Activated CD4-positive, alpha-beta T cell treated with anti-CD3 and anti-CD28 coated beads for 4 hours (primary cell): ENCODE results near the gene LINGO1.

Experiments used
- DNase-seq, 2 donors: peaks; one replicate each; pipeline ENCODE4 v3.0.0-alpha.2; 2020

The LINGO1 gene

DNA sequence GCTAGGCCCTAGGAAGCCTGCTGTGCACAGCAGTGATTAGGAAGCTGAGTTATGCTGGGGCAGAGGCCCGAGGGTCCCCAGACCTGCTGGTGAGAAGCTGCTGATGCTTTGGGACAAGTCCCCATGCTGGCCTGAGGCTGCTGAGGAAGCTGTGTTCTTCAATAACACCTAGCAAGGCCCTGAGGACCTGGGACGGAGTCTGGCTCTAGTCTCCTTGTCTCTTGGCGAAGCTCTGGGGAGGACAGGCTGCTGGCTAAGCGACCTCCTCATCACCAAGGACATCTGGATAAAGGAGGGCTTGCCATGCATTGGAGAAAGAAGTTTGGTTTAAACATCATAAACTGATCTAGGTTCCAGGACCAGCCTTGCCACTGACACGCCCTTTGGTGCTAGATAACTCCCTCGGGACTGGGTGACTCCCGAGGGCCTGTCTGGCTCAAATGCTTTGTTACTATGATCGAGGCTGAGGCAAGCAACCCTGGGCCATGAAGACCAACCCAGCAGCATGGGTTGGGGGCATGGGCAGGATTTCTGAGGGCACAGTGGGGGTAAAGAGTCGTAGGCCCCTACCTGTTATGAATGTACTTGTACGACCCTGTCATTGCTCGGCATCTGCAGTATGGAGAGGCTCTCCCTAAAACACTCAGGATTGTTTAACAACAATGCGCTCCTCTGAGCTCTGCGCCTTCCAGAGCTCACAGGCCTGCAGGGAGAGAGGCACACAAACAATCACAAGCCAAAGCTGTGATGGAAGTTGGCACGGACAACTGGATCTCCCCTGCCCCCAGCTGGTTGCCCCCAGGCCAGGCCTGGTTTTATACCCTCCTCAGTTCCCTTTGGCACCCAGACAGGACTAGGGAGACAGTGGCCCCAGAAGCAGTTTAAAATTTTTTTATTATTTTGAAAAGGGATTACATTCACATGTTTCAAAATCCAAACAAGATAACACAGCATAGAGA is 64.4 kb downstream of the LINGO1 start:
- DNase-seq, result no peak

- DNase-seq, result no peak
Measured at GRCh38 chr15:77567202-77567601, 65.5 kb downstream of the LINGO1 start.

DNA sequence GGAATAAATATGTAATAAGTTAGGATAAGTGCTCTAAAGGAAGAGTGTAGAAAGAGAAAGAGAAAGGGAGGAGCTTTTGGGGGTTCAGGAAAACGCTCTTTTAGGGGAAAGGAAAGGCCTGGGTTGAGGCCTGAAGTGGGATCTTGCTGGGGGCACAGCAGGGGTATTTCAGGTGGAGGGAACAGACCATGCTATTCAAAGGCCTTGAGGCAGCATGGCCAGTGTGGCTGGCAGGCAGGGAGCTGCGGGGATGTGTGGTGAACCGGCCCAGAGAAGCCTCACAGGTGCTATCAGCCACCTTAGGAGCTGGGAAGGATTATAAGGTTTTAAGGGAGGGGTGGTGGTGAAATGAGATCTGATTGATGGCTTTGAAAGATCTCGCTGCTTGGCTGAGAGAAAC is 66.6 kb downstream of the LINGO1 start:
- DNase-seq, result no peak

GRCh38 chr15:77565378-77565915 is 67.3 kb downstream of the LINGO1 start:
- DNase-seq, result no peak

GRCh38 chr15:77564938-77565337 is 67.8 kb downstream of the LINGO1 start:
- no peak for DNase-seq

GRCh38 chr15:77564341-77564740 is 68.4 kb downstream of the LINGO1 start:
- DNase-seq, result no peak

DNA sequence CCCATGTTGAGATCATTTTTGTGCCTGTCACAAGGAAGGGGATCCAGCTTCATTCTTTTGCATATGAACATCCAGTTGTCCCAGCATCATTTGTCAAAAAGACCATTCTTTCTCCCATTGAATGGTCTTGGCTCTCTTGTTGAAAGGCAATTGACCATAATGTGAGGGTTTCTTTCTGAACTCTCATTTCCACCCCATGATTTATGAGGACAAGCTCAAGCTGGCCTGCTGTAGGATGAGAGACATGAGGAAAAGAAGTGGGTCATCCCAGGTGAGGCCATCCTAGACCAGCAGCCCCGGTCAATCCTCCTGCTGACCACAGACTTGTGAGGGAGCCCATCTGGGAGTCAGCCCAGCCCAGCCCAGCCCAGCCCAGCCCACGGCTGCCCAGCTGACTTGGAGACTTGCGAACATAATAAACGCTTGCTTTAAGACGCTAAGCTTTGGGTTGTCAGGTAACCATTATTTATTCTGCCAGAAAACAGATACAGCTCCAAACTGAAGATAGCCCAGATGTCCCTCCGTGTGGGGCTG is 69.0 kb downstream of the LINGO1 start:
- DNase-seq, result no peak
